Fibroblast of skin of left biceps (primary cell): Measurements from ENCODE around the gene EXOC3.
"Not testable (repeated sequence)": the region's sequence is repeated elsewhere in the genome, so short reads cannot be mapped to it uniquely, and the experiment has no call there.

Experiments used
- DNase-seq, 2 experiments: peaks; one replicate each; pipeline ENCODE4 v3.0.0-alpha.2; 2013; ENCODE audit warnings: low read depth in 2 of 2

The EXOC3 gene

DNA sequence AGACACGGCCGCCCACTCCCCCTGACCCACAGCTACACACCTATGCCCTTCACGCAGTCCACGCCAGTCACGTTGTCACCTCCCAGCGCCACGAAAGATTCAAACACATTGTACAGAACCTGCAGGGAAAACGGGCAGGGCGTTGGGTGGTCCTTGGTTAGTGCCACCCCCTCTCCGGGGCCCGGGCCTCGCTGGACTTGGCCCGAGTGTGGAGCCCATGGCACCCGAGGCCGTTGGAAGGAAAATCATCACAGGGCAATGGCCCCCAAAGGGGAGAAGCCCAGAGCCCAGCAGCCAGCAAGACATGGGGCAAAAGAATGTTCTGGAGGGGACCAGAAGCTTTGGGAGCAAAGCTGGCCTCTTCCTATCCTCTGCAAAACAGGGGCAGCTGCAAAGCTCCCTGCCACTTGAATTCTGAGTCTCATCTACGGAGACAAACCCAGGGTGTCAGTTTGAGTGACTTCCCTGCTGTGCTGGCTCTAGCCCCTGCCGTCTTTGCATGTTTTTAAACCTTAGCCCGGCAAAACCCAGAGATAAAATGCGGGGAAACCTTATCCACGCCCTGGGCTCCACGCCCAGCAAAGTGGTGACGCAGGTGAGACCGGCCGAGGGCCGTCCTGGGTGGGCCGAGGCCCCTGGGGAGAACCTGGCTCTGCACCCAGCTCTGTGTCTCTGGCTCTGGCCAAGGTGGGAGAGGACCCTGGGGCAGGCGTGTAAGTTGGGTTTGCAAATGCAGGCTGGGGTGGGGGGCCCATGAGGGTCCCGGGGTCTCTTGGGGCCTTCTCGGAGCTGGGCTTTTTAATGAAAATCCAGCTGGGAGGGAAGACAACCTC lies 42.4 kb downstream of the EXOC3 start:
- DNase-seq = no peak

DNA sequence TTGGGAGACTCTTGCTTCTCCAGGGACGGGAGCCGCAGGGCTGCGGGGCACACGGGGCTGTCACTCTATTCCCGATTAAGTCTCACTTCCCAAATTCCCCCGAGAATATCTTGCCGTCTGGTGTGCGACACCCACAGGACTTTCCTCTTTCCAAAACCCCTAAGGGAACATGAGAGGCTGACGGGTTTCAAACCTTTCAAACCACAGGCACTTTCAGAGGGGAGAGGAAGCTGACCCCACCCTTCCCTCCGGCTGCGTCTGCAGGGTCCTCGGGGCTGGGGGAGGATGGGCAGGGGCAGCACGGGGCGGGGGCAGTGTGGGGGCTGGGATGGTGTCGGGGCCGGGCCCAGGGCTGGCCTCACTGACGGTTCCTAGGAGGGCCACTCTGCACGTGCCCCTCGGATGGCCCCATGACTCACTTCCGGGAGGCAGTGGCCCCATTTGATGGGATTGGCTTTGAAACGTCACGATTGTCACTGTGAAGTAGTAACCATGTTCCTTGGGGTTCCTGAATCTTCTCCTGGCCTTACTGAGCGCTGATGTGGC lies 43.0 kb downstream of the EXOC3 start:
- DNase-seq = no peak

DNA sequence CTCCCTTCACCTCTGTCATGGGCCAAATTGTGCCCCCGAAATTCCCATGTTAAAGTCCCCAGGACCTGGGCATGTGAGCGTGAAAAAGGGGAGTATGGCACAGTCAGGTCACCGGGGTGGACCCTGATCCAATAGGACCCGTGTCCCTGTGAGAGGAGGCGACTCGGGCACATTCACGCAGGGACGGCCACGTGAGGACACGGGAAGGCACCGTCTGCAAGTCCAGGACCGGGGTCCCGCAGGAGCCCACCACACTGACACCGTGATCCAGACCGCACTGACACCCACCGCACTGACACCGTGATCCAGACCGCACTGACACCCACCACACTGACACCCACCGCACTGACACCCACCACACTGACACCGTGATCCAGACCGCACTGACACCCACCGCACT lies 43.6 kb downstream of the EXOC3 start:
- DNase-seq = not testable (repeated sequence)

DNA sequence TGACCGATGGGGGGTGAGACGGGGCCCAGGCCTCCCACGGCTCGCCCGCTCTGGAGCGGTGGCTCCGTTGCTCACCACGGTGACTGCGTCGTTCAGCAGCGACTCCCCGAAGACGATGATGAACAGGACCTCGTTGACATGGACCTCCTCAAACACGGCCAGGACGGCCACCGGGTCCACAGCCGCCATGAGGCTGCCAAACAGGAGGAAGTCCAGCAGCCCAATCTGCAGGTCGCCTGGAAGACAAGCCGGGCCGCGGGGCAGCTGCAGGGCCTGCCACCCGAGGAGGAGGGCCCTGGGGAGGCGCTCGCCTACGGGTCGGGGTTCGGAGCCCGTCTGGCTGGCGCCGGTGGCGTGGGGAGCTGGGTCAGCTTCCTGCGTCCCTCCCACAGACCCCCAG lies 45.3 kb downstream of the EXOC3 start:
- no peak for DNase-seq

DNA sequence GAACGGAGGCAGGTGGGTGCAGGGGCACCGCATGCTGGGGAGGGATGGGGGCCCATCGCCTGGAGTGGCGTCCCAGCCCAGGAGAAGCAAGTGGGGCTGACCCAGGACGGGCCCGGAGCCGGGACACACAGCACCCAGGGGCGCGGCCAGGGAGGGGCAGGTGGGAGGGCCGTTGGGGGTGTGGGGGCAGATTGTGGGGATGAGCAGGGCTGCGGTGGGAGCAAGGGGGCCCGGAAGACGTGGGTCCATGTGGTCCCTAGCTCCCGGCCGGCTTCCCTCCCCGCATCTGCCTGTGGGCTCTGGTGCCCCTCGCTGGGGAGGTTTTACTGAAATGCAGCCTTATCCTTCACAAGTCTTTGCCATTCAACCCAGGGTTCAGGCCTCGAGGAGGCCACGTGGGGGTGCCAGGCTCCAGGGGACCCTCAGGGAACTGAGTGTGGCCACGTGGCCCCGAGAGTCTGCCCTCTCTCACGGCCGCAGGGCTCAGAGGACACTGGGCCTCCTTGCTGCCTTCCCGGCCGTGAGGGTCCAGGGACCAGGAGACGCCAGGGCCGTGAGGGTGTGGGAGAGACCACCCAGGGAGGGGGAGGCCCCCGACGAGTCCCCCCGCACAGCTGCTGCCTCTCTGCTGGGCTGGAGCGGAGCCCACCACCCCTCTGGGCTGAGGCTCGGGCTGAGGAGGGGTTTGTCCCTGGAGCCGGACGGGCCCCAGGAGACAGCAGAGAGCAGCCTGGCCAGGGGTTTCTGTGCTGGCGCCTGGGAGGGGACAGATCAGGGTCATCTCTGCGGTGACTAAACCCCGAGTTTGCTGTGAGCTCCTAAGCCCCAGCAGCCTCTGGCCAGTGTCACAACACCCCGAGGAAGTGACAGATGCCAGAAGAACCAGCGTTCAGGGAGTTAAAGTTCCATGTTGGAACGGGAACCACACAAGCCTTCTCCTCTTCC lies 46.0 kb downstream of the EXOC3 start:
- DNase-seq = no peak

DNA sequence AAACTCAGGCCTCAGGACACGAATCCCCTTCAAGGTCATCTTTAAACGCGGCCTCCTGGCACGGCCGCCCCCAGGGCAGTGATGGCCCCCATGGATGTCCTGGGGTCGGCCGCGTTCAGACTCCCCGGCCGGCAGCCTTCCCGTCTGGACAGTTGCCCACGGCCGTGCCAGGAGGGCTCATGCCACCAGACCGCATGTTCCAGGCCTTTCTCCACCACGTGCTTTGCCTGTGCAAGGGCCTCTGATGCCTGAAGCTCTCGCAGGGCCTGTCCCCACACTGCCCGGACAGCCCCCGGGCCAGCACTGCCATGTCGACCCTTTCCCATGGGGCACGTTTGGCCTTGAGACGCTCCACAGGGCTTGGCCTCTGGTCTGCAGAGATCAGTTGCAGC lies 46.7 kb downstream of the EXOC3 start:
- no peak for DNase-seq

DNA sequence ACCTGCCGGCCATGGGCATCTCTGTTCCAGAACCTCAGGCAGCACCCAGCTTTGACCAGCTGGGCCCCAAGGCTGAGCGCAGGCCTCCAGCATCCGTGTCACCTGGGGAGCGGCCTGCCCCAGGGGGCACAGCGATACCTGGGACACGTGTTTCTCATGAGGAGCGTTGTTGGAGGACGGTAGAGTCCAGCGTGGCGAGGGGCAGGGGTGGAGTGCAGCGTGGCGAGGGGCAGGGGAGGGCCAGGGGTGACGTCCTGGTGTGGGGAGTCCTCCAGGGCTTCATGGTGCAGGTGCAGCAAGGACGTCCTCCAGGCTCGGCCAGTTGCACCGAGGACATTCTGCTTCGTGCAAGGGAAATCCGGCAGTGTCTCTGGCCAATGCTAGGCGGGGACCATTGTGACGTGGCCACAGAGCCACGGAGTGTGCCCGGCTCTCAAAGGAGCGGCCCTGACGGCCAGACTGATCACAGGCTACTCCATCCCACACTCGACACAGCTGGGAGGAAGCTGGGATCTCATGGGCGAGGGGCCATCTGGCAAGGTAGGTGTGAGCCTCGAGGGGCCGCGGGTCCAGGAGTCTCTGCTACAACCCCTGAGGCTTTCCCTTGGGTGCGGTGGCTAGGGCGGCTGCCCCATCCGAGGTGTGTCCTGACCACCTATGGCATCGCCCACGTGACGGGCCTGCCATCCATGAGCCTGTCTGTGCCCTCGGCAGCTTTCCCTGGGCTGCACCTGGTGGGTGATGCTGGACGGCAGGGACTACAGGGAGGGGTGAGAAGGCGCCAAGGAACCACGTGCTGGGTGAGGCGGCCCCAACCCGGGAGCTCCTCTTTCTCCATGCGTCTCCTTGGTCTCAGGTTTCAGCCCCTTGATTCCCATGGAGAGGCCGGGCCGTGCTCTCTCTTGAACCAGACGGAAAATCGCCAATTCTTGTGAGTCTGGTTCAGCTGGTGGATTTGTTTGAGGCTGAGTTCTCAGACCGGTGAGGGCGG lies 47.4 kb downstream of the EXOC3 start:
- no peak for DNase-seq

DNA sequence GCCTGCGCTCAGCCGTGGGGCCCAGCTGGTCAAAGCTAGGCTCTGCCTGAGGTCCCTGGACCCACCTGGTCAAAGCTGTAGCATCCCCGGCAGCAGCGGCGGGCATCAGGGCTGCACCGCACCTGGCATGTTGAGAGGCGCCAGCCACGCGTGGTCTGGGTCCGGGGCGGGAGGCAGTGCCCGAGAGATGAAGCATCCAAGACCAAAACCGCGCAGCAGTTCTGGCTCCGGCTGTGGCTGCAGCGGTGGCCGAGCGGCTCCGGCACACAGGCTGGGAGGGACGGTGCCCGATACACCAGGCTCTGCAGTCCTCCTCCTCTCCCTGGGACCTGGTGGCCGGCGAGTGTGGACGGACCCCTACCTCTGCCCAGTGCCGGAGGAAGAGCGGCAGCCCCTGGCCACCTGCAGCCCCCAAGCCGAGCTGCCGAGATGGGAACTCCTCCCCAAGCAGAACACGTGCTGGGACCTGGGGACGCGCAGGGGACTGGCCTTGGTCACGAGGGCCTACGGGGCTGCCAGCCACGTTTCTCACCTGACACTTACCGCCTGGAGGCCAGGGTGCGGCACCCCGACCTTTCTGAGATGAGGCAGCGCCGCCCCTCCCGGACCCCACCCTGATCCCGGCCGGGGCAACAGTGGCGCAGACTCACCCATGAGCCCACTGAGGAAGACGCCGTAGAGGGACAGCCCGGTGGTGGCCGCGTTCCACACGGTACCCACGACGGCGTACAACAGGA lies 48.3 kb downstream of the EXOC3 start:
- no peak for DNase-seq

DNA sequence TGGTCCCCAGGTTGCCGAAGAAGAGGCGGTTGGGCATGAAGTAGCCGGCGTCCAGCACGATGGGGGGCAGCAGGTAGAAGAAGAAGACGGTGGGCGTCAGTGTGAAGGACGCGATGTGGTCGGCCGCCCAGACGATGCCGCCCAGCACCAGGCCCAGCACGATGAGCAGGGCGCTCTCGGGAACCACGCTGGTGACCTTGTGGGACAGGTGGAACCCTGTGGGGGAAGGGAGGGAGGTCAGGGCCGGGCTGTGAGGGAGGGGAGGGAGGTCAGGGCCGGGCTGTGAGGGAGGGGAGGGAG lies 48.8 kb downstream of the EXOC3 start:
- DNase-seq = no peak

DNA sequence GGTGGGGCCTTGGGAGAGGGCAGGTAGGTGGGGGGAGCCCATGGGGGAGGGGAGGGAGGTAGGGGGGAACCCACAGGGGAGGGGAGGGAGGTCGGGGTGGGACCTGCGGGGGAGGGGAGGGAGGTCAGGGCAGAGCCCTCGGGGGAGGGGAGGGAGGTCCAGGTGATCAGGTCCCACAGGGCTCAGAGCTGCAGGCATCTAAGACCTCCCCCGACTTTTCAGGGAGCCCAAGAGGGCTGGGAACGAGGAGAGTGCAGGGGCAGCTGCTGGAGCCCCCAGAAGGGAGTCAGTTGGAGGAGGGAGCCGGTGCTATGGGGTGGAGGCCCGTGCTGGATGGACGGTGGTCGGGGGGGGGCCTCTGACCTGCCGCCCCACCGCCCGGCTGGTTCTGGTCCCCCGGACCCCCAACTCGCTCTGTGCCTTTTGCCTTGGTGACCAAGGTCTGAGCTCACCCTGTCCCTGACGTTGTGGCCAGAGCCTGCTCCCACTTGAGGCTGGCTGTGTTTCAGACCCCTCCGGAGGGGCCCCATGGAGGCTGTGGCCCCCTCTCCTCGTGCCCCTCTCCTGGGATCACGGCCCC lies 49.4 kb downstream of the EXOC3 start:
- no peak for DNase-seq

DNA sequence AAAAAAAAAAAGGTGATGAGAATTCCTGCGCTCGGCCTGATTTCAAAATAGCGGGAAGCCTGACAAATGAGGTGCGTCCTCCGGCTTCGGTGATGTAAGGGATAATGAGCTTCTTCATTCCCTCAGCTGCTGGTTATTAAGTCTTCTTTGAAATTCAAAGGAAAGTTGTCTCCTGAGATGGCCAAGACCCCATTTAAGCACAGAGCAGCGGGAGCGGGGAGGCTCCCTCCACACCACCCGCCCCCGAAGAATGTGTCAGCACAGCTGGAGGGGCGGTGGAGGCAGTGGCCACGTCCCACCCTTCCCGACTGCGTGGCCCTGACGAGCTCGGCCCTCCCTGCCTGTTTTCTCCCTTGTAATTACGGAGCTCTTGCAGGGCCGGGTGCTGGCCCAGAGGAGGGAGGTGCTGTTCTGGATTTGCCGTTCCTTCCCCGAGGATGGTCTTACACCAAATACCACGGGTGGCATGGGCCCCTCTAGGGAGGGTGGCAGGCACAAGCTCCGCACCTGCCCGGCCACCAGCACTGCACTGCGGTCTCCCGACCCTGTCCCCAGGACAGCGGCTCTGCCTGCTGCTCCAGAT lies 50.2 kb downstream of the EXOC3 start:
- no peak for DNase-seq

DNA sequence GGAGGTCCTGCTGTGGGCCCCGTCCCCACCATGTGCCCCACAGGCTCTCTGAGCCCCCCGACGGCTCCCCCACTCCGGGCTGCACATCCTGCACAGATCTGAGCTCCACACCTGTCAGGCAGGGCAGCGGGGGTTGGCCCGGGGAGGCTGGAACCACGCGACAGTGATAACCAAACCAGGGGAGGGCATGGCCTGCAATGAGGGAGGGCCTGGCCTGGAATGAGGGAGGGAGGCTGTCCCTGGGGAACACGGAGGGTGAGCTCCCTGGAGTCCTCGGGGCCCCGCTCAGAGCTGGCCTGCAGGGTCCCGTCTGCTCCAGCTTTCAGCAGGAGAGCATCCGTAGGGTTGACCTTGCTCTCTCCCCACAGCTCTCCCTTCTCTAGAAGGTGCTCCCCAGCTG lies 50.8 kb downstream of the EXOC3 start:
- no peak for DNase-seq

DNA sequence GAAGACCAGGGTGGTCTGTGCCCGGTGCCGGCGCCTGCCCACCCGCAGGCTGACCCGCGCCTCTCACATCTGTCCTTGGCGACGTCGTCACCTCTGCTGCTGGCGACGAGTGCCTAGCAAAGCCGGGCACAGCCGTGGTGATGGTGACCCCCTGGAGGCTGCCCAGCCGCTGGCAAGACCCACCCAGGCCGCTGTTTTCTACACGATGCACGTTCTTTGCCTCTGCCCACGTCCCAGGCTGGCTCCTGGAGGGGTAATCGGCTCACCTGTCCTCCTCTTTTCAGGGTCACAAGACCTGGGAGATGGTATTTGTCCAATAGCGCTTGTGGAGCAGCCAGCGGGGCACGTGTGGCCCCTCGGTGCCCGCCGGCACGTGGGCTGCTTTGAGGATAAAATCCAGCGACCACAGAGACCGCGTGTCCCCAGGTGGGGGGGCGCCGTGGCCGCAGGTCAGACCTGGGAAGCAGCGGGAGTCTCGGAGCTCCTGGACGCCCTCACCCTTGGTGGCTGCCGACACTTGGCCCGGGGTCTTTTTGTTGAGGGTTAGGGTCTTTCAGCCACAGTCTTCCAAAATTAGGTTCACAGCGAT lies 51.8 kb downstream of the EXOC3 start:
- DNase-seq = no peak

DNA sequence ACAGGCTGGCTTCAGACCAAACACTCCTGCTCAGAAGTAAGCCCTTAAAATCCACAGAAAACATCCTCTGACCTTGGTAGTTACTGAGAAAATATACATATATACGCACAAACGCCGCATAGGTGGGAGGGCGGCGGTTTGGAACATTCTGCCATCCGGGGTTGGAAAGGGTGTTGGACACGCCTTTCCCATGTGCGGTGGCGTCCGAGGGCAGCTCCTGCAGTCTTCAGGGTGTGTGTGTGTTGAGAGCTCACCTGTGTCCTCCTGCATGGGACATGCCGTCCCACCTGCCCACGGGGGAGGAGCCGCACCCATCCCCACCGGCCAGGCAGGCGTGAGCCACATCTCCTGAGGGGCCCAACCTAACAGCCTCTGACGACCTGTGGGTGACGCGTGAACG lies 53.1 kb downstream of the EXOC3 start:
- DNase-seq = no peak

DNA sequence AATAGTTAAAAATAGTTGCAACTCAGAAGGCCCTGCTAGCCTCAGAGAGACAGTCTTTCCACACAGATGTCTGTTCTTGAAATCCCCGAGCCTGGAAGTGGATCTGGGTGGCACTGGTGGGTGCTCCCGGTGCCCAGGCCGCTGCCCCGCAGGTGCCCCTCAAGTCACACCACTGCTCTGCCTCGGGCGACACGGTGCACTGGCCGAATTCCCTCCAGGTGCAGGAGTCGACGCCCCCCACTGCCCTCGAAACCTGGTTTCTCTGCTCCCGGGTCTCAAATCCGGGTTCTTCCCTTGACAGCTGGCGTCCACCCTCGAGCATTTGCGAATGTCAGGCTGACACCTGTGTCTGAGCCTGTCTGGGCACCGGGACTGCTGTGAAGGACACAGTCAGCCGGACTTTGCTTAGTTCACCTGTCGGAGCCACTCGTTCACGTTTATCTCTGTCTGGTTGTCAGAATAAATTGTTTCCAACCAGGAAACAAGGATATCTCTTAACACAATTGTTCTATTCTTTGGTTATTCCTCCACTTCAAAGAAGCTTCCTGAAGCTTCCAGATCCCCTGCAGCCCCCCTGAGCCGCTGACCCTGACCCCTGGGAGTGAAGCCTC lies 54.2 kb downstream of the EXOC3 start:
- DNase-seq = no peak

DNA sequence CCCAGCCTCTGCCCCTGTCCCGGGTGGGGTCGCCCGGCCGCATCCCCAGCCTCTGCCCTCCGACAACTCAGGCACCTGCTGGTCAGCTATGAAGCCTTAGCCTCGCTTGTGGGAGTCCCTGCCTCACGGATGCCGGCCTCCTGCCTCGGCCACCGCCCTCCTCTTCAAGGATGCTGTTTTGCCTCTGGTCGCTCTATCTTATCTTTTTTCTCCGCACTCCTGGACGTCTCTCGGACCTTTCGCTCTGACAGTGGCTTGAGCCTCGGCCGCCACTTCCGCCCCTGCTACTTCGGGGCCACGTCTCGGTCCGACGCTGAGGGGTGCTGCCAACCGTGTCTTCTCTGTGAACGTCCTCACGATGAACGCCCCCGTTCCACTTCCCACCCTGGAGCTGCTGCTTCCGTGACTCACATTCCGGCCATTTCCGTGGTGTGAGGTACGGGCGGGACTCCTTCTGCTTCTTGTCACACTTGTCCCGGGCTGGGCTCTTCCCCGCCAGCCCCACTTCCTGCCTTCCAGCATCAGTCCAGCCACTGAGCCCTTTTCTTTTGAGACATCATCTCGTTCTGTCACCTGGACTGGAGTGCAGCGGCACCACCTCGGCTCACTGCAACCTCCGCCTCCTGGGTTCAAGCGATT lies 55.0 kb downstream of the EXOC3 start:
- no peak for DNase-seq

DNA sequence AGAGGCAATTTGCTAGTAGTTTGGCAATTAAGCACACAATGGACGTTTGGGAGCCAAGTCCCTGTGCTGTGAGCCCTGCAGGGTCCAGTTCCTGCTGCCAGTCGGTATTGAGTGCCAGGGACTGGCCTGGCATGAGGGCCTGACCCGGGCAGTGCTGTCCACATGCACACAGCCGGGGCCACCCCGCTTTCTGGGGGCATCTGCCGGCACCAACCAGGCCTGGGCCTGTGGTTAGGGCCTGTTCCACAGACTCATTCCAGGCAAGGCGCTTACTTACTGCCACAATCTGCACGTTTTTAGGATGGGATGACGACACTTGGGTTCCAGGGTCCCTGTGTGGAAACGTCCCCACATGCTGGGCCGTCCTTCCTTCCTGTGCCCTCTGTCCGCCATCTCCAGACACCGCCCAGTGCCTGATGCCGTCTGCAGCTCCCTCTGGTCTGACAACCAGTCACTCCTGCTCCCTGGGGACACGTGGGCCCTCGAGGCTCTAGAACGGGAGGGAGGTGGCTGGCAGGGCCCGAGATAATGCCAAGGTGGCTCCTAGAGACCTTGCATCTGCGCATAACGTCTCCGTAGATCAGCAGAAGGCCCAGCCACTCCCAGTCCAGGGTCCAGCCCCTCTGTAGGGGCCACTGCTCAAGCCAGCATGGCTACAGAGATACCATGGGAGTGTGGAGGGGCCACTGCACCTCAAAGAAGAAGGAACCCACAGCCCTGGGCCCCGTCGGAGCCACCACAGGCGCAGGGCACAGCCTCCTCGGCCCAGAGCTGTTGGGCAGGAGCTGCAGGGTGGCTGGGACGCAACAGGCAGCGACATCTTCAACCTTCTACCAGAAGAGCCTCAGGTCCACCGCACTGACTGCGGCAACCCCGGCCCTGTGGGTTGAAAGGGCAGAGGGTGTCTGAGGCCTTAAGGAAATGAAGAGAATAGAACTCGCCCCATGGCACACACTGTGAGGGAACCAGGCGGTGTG lies 56.5 kb downstream of the EXOC3 start:
- no peak for DNase-seq

DNA sequence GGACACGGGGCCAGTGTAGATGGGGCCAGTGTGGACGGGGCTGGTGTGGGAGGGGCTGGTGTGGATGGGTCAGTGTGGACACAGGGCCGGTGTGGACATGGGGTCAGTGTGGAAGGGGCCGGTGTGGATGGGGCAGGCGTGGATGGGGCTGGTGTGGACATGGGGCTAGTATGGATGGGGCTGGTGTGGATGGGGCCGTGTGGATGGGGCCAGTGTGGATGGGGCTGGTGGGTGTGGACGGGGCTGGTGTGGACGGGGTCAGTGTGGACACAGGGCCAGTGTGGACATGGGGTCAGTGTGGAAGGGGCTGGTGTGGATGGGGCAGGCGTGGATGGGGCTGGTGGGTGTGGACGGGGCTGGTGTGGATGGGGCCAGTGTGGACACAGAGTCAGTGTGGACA lies 57.5 kb downstream of the EXOC3 start:
- DNase-seq = no peak
